GM18526 (cell line): ENCODE results near the gene SWSAP1.
A peak's percentile ranks its signal among the peaks of the same experiment; 100 is the strongest.

Experiments
- POLR2A ChIP-seq: IDR thresholded peaks from 3 replicates; pipeline ENCODE4 v1.6.1; 2011; ENCODE audit not compliant: insufficient read length; ENCODE audit errors: extremely low read depth

SWSAP1 gene

GRCh38 chr19:11346104-11346940 is 28.1 kb upstream of the SWSAP1 start, which contains the start of the genes CCDC159 and TMEM205:
TSS of gene CCDC159 (plus strand) at chr19:11346519. CDS start at chr19:11346607, 88 bp downstream.
TSS of gene TMEM205 (minus strand) at chr19:11346268. CDS start at chr19:11345619, 649 bp downstream.
- peak; percentile 71 for TF ChIP-seq POLR2A

GRCh38 chr19:11347546-11348039 is 26.9 kb upstream of the SWSAP1 start:
- no peak for TF ChIP-seq POLR2A

DNA sequence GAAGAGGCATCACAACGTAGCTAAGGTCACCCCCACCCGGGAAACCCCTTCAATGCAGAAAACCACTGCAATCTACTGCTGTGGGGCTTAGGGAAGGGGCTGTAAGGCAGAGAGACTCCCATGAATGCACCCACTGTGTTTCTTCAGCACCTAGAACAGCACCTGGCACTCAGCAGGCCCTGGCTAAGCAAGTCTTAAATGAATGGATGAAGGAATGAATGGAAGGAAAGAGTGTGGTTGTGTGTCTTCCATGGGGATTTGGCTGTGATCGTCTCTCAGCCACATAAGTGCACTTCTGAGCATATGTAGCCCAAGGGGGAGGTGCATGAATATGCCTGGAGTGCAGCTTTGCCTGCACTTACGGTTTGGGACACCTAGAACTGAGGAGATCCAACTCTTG is 25.3 kb upstream of the SWSAP1 start:
- no peak for TF ChIP-seq POLR2A

DNA sequence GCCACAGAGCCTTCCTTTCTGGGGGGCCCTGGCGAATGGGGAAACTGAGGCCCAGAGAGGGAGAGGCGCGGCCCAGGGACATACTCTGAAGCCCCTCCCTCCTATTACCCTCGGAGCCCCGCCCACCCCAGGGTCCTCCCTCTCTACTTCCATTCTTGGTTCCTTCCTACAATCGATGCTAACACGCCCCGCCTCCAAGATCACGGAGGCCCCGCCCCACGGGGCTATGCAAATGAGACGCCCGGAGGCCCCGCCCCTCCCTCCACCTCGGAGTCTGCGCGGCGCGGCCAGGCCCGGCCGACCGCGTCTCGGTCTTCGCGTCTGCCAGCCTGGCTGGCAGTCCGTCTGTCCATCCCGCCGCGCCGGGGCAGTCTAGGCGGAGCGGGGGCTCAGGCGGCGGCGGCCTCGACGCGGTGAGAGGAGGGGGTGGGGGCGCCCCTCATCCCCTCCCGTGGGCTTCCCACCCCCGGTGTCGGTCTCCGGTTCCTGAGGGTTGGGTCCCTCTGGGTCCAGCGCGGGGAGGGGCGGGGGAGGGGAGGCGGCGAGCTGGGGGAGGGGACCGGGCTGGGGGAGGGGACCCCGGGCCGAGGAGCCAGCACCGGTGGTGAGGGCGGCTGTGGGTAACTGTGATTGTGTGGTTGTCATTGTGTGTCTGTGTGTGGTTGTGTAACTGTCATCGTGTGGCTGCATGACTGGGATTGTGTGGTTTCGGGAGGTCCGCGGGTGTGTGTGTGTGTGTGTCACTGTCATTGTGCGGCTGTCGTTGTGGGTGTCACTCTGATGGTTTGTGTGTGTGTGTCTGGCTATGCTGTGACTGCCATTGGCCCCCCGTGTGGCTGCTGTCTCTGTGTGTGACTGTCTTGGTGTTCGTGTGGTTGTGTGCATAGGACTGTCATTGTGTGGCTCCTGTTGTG is 19.0 kb upstream of the SWSAP1 start, which contains the start of gene PLPPR2:
Gene PLPPR2 (plus strand): TSS at position 273 of the 914 bp plus-strand sequence. CDS start 2,242 bp downstream, outside the sequence.
- peak; percentile 30 for TF ChIP-seq POLR2A

GRCh38 chr19:11356074-11356397 is 18.4 kb upstream of the SWSAP1 start:
- no peak for TF ChIP-seq POLR2A

DNA sequence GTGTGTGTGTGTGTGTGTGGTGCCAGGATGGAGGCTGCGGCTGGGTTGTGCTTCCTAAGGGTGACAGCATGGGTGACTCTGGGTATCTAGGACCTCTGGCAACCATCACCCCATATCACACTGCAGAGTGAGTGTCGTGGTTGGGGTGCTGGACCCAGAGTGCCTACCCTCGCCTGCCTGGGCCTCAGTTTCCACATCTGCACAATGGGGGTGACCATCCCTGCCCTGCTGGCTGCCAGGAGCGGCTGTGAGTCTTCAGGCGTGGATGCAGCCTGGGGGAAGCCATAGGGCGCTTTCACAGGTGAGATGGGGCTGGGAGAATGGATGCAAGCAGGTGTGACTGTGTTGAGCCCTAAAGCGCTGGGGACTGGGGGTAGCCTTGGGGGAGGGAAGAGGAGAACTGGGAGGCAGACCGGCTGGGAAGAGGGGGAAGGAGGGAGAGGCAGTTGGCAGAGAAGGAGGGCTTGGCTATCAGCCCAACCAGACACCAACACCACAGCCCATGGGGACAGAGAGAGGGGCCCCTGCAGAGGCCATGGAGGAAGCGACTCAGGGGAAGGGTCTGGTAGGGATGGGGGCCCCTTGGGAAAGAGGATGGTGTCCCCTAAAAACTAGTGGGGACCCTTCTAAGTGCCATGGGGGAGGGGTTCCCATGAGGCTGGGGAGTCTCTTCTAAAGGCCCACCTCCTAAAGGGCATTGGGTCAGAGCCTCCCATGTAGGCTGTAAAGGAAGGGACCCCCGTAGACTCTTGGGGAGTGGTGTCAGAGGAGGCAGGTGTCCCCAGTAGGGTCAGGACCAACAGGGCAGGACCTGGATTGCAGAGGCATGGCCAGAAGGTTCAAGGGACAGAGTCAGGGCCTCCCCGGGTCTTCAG is 17.6 kb upstream of the SWSAP1 start:
- no peak for TF ChIP-seq POLR2A

GRCh38 chr19:11359421-11359820 is 15.0 kb upstream of the SWSAP1 start:
- no peak for TF ChIP-seq POLR2A

DNA sequence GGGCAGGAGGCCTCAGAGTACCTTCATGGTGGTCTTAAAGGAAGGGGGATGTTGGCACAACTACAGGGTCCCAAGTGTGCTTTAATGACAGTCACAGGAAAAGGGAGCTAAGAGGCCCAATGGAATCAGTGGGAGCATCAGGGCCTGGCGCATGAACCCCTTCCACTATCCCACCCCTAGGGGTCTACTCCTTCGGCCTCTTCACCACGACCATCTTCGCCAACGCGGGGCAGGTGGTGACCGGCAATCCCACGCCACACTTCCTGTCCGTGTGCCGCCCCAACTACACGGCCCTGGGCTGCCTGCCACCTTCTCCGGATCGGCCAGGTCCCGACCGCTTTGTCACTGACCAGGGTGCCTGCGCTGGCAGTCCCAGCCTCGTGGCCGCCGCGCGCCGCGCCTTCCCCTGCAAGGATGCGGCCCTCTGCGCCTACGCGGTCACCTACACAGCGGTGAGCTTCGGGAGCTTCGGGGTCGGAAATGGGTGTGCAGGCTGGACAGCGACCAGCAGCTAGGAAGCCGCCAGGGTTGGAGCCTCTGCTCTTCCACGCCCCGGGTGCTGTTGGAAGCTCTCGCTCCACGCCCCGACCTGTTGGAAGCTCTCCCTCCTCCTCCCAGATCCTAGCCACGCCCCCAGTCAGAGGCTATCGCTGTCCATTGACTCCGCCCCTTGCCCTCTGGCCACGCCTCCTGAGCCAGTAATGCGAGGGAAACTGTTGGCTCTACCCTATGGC is 13.3 kb upstream of the SWSAP1 start:
- no peak for TF ChIP-seq POLR2A

GRCh38 chr19:11361771-11362731 is 12.4 kb upstream of the SWSAP1 start:
- no peak for TF ChIP-seq POLR2A

GRCh38 chr19:11363881-11364280 is 10.6 kb upstream of the SWSAP1 start:
- no peak for TF ChIP-seq POLR2A

DNA sequence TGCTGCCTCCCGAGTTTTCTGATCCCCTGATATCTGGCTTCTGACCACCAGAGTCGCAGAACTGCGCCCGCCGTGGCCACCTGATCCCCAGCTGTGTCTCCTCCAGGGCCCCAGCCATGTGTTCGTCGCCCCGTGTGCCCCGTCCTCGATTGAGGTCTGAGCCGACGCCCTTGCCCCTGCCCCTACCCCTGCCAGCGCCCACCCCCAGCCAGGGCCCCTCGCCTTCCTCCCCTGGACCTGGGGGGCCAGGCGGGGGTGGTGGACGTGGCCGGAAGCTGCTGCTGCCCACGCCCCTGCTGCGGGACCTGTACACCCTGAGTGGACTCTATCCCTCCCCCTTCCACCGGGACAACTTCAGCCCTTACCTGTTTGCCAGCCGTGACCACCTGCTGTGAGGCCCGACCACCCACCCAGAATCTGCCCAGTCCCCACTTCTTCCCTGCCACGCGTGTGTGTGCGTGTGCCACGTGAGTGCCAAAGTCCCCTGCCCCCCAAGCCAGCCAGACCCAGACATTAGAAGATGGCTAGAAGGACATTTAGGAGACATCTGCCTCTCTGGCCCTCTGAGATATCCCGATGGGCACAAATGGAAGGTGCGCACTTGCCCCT is 10.1 kb upstream of the SWSAP1 start:
- TF ChIP-seq POLR2A: no peak

DNA sequence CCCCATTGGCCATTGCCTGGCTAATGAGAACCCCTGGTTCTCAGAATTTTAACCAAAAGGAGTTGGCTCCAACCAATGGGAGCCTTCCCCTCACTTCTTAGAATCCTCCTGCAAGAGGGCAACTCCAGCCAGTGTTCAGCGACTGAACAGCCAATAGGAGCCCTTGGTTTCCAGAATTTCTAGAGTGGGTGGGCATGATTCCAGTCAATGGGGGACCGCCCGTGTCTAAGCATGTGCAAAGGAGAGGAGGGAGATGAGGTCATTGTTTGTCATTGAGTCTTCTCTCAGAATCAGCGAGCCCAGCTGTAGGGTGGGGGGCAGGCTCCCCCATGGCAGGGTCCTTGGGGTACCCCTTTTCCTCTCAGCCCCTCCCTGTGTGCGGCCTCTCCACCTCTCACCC is 9.5 kb upstream of the SWSAP1 start:
- TF ChIP-seq POLR2A: no peak
